HG03521 (cell line): ENCODE data around the gene SPDYE16.
"Not testable (repeated sequence)": the region's sequence is repeated elsewhere in the genome, so short reads cannot be mapped to it uniquely, and the experiment has no call there.

Experiments
- ATAC-seq: cut with Tn5 transposase; IDR thresholded peaks from one replicate; pipeline ENCODE4 v1.9.1; 2021; ENCODE audit warnings: mild to moderate bottlenecking, moderate library complexity; ENCODE audit not compliant: unreplicated experiment

The SPDYE16 gene, protein sequence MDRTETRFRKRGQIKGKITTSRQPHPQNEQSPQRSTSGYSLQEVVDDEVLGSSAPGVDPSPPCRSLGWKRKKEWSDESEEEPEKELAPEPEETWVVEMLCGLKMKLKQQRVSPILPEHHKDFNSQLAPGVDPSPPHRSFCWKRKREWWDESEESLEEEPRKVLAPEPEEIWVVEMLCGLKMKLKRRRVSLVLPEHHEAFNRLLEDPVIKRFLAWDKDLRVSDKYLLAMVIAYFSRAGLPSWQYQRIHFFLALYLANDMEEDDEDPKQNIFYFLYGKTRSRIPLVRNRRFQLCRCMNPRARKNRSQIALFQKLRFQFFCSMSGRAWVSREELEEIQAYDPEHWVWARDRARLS

DNA sequence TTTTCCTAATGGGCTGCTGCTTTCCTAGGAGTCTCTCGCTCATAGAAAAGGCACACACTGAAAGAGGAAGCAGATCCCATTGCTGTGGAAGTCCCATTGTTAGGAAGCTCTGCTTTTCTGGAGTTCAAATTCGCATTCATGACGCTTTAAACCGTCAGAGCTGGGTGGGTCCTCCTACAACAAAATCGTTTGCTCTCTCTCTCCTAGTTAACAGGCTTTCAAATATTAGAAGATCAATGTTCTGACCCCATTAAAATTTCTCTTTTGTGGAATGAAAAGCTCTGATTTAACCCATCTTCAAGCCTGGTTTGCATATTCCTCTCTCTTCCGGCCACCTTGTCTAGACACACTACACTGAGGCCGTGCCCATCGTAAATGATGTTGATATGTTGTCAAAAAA is at the start of gene SPDYE16:
TSS of gene SPDYE16 (minus strand) at position 101 of the 400 bp plus-strand sequence. CDS start 1,838 bp downstream, outside the sequence.
- not testable (repeated sequence) for ATAC-seq

DNA sequence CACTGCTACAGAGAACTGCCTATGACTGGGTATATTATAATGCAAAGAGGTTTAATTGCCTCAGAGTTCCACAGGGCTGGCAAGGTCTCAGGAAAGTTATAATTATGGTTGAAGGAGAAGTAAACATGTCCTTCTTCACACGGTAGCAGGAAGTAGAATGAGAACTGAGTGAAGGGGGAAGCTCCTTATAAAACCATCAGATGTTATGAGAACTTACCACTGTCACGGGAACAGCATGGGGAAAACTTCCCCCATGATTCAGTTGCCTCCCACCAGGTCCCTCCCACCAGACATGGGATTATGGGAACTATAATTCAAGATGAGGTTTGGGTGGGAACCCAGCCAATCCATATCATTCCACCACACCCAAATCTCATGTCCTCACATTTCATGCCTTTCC is 49.6 kb upstream of the SPDYE16 start:
- ATAC-seq: not testable (repeated sequence)

DNA sequence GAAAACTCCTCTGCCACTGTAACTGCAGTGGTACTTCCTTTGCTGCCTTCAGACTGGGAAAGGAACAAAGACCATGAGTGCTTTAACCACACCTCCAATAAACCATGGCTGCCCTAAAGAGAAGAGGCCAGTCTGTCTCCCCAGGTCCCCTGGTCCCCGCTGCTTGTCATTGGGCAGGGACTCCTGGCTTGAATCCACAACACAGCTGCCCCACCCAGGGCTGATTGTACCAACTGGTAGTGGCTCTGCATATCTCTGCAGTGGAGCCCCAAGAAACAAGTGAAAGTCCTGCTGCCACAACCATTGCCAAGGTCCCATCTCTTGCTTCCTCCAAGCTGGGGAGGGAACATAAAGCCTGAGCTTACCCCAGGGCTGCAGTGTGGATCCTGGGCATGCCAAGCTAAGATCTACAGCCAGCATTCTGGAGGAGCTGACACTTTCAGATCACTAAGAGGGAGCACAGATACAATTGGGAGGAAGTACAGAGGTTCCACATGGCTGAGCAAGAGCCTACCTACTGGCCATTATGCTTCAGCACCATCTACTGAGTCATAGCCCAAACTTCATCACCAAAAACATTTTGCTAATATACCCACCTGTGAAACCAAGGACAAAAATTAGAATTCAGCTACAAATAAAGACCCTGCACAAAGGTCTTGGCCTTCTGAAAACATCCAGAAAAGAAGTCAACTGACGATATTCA is 48.7 kb upstream of the SPDYE16 start:
- ATAC-seq: peak; percentile 53

DNA sequence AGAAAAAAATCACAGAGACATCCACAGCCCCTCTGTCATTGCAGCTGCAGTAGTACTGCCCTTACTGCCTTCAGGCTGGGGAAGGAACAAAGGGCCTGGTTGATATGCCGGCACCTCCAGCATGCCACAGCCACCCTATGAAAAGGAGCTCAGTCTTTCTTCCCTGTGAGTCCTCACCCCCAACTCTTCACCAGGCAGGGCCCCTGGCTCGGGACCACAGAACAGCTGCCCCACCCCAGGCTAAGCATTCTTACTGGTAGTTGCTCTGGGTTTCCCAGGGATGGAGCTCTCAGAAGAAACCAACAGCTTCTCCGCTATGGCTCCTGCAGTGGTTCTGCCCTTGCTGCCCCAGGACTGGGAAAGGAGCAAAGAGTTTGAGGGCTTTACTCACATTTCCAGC is 47.9 kb upstream of the SPDYE16 start:
- not testable (repeated sequence) for ATAC-seq

DNA sequence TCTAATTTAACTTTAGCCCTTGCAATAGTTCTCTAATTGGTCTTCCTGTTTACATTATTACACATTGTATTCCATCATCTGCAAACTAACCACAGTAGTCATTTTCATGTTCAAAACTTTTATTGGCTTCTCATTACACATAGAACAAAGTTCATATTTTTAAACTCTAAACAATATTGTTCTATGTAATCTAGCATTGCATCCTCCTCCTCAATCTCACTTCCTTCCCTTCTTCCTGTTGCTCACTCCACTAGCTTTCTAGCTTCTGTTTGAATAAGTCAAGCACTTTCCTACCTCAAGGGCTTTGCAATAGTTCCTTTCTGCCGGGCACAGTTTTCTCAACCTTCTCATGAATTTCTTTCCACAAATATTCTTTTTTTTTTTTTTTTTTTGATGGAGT is 45.5 kb upstream of the SPDYE16 start:
- not testable (repeated sequence) for ATAC-seq

DNA sequence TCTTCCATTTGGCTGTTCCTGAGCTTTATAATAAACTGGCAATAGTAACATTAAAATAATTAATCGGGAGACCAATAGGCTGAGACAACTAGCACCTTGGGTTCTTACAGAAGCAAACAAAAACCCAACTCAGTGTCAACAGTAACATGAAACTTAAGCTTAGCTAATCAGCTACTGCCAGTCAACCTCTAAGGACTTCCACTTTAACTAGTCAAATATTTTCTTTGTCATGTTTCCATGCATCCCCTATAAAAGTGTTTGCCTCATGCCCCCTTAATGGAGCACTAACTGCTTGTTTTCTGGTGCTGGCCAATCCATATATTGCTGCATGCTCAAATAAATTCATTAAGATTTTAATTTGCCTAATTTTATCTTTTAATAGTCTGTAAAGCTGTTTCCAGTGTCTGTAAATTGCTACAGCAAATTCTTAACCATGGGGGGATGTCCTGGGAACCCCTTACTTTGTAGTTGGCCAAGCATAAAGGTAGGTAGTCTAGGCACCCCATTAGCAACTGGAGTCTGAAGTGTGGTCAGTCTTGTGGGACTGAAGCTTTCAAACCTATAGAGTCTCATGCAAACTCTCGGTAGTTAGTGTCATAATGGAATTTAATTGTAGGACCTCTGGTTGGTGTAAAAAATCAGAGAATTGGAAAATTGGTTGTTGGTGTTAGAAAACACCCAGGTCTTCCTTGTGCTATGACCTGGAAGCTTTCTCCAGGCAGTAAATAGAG is 43.7 kb upstream of the SPDYE16 start:
- not testable (repeated sequence) for ATAC-seq

DNA sequence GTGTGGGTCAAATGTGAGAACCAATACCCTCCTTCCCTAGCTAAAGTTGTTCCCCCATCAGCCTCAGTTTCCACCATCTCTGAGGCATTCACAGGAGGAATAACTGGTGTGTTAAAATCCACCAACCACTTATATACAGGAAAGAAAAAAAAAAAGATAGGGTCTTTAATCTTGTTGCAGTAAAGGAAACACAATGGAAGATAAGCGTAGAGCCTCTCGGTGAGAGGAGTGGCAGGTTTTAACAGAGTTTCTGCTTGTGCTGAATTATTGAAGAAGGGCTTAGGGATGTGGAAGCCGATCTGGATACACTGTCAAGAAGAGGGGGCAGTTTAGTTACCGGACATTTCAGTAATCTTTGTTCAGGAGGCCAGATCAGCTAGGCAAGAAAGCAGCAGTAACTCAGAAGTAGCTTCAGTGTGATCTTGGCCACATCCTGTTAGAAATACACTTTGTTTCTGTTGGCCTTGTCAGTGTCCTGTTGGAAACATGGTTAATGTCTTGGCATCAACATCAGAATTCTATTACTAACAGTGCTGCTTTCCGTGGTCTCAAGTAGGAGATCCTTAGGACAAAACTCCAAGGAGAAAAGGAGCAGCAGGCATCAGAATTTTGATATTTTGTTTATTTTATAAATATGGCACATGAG is 40.7 kb upstream of the SPDYE16 start:
- not testable (repeated sequence) for ATAC-seq

DNA sequence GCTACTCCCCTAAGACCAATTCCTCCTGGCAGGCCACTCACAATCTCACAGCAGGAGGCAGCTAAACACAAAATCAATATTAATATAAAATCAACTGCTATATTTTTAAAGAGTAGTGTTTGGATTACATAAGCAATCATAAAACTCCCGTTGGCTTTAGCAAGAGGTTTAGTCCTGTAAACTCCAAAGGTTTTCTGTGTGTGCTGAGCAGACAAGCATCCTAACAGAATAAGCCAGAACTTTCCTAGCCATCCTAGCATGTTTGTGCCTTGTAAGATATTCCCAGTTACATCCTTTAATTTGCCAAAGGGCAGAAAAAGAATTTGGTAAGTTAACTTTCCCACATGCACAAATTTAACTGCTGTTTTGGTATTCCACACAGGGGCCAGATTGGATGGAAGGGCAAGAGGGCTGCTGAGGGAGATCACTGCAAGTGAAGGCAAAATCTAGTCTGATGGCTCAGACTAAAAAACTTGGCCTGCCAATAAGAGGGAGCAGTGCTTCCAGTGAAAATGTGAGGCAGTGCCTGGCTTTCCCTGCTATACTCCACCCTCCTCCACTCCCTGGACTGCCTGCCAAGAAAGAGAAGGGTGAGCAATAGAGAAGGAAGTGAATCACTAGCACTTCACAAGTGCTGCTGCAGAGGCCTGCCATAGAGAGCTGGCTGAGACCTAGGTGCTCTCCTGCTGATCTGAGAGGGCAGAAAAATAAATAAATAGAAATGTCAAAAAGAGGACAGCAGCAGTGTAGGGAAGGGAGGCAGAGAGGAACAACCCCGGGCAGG is 39.9 kb upstream of the SPDYE16 start:
- ATAC-seq: not testable (repeated sequence)

DNA sequence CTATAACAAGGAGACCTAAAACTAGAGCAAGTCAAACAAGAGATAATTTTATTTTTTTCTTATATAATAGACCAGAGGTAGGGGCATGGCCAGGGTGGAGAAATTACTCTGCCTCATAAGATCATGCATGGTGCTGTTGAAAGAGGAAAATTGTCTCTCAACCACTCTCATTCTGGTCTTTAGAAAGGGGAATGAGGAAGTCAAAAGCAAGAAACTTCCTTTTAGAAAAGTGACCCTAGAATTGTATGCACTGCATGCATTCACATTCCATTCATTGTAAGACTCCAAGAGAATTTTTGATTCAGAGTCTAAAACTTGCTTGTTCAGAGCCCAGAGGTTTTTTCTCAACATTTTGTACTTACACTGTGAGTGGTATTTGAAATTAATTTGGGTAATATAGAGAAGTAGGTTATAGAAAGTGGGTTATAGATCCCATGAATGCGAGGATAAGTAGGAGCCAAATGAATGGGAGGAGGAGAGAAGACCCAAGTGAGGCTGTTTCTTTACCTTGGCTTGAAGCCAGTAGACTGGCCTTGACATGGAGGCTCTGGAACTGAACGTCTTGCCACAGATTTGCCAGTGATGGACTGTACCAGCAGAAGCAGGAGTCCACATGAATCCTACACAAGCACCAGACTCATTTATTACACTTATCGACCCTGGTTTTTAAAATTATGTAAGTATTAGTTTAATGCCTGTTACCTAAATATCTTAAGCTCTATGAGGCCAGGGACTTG is 33.0 kb upstream of the SPDYE16 start:
- not testable (repeated sequence) for ATAC-seq

DNA sequence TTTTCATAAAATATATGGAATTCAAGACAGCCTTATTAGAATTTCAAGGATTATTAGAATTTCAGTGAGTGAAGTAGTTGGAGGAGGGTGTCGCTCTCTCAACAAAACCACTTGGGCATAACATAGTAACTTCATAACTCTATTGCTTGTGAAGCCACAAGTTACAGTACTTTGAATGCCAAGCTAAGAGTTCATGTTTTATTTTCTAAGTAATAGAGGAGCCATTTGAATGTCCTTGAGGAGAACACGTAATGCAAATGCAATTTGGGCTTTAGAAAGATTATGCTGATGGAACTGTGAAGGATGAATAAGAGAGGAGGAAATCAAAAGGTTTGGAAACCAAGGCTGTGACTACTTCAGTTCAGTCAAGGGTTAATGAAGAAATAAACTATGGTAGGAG is 32.3 kb upstream of the SPDYE16 start:
- ATAC-seq: not testable (repeated sequence)

DNA sequence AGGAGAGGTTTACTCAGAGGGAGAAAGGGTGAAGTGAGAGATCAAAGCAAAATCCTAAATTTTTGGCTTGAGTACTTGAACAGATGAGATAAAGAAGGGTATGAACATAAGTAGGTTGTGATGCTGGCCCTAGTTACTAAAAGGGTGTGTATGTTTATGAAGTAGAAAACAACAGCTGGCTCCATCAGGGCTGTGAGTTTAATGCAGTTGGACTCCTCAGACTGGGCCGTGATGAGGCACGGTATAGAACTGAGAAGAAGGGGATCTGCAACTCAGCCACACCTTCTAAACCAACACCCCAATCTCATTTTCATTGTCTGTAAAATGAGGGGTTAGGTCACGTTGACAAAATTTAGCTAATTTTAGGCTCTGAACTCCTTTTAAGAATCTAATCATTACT is 29.2 kb upstream of the SPDYE16 start:
- not testable (repeated sequence) for ATAC-seq

DNA sequence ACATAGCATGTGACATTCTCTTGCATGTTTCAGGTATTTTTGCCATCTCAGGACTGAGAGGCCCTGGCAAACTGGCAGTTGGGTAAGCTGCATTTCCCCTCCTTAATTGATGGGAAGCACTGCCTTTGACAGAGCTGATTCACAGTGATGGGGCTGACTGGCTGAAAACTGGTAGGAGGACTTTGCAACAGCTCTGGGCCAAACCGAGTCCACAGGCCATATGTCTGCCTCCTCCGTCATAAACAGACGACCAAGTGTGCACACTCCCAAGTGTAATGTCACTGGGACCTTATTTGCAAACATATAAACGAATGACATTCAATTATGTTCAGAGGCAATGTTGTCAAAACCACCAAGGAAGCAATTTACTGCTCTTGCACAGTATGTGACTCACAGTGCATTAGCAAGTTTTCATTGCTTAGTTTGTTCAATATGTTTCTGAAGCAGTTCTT is 27.3 kb upstream of the SPDYE16 start:
- not testable (repeated sequence) for ATAC-seq

DNA sequence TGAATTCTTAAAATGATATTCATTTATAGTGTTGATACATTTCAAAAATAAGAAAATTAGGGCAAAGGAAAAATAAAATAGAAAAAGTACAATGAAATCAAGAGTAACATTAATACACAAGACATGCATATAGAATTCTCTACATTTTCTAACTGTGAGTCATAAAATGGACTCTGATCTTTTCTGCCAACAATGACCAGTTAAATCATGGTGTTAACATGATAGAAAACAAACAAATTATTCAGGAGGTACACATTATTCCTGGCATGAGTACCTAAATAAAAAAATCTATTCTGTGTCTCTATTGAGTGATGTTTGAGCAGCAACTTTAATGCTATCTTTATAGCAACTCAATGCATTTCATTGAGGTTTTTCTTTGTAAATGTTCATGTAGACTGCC is 25.6 kb upstream of the SPDYE16 start:
- not testable (repeated sequence) for ATAC-seq

DNA sequence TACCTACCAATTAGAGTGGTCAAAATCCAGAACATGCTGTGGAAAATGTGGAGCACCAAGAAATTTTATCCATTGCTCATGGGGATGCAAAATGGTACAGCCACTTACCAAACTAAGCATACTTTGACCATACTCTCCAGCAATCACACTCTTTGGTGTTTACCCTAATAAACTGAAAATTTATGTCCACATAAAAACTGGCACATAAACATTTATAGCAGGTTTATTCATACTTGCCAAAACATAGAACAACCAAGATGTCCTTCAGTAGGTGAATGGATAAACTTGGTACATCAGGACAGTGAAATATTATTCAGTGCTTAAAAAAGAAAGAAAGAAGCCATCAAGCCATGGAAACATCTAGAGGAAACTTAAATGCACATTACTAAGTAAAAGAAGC is 24.7 kb upstream of the SPDYE16 start:
- not testable (repeated sequence) for ATAC-seq

DNA sequence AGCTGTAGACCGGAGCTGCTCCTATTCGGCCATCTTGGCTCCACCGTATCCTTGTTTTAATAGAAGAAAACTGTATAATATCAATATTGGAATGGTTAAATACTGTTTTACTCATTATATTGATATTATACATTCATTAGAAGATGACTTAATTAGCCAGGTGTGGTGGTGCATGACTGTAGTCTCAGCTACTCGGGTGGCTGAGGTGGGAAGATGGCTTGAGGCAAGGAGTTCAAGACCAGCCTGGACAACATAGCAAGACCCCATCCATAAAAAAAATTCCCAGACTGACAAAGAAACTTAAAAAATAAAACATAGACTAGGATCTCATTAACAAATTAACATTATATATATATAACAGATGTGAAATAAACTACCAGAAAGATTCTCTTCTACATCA is 24.2 kb upstream of the SPDYE16 start:
- ATAC-seq: not testable (repeated sequence)

DNA sequence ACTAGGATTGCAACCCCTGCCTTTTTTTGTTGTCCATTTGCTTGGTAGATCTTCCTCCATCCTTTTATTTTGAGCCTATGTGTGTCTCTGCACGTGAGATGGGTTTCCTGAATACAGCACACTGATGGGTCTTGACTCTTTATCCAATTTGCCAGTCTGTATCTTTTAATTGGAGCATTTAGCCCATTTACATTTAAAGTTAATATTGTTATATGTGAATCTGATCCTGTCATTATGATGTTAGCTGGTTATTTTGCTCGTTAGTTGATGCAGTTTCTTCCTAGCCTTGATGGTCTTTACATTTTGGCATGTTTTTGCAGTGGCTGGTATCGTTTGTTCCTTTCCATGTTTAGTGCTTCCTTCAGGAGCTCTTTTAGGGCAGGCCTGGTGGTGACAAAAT is 21.9 kb upstream of the SPDYE16 start:
- ATAC-seq: not testable (repeated sequence)

DNA sequence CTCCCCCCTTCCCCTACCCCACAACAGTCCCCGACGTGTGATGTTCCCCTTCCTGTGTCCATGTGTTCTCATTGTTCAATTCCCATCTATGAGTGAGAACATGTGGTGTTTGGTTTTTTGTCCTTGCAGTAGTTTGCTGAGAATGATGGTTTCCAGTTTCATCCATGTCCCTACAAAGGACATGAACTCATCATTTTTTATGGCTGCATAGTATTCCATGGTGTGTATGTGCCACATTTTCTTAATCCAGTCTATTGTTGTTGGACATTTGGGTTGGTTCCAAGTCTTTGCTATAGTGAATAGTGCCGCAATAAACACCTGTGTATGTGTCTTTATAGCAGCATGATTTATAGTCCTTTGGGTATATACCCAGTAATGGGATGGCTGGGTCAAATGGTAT is 18.2 kb upstream of the SPDYE16 start:
- ATAC-seq: not testable (repeated sequence)

DNA sequence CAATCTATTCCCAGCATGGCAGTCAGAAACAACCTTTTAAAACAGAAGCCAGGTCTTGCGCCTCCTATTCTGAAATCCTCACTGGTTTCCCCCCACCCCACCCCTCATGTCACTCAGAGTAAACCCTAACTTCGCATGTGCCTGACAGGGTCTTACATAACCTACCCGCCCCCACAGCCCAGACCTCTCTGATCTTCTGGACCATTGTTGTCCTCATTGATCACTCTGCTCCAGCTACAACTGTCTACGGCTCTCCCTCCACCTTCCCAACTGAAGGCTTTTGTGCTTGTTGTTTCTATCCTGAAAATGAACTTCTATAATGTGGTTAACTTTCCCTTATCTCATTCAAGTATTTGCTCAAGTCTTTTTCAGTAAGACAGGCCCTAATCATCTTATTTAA is 17.1 kb upstream of the SPDYE16 start:
- ATAC-seq: not testable (repeated sequence)

DNA sequence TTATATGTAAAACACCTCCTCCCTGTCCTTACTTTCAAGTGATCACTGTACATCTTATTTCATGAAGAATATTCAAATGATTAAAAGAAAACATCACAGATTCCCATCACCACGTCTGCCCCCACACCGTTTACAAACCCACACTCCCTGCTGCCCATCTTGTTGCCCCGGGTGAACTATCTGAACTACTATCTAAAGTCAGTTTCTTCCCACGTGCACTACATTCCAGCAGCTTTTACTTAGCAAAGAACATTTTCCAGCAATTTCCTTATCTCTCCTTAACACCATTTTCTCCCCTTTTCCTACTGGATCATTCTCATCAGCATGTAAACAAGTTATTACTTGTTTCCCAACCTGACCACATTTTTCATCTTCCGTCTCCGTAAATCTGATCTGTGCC is 16.6 kb upstream of the SPDYE16 start:
- ATAC-seq: not testable (repeated sequence)
